GM12878 (cell line): Measurements from ENCODE around the gene CERK. TPM values are rescaled to one million over a fixed set of nuclear protein-coding genes. Genes with fewer than 3 reads are reported as not detected.

Experiments used
- ATAC-seq: fragments of 200-7000 bp; cut with Tn5 transposase; 3 replicates; pipeline ENCODE4 v1.9.1; 2020; ENCODE audit warnings: mild to moderate bottlenecking, moderate library complexity
- BruUV-seq: library from RNA; stranded (reverse); fragments of 400-500 nt; replicated peaks from 2 replicates; lab custom pipeline; 2021; lab: Mats Ljungman, UMichigan
- CTCF ChIA-PET: fragments of 300-600 bp; sonication (Branson Sonifier 250); formaldehyde crosslinking; extraction: SDS; loops from one replicate; lab custom pipeline; 2021; ENCODE audit warnings: inconsistent platforms; lab: Yijun Ruan, JAX
- POLR2A ChIA-PET: fragments of 350-600 bp; formaldehyde crosslinking; extraction: SDS; loops from one replicate; lab custom pipeline; 2021; ENCODE audit warnings: inconsistent platforms; lab: Charles Lee
- RAD21 ChIA-PET: fragments of 300-600 bp; sonication (Branson Sonifier 250); formaldehyde crosslinking; loops from one replicate; lab custom pipeline; 2023; ENCODE audit warnings: antibody characterized with exemption; ENCODE audit not compliant: unreplicated experiment; lab: Charles Lee
- SMC1A ChIA-PET: fragments of 300-600 bp; sonication (Branson Sonifier 250); formaldehyde crosslinking; loops from one replicate; lab custom pipeline; 2023; ENCODE audit not compliant: unreplicated experiment, uncharacterized antibody; lab: Charles Lee
- DNase-seq: peaks from one replicate; pipeline ENCODE4 v3.0.0-alpha.2; 2011; ENCODE audit warnings: low read depth, low spot score
- FAIRE-seq: peaks from 3 replicates; lab custom pipeline; 2011; peaks lifted over from hg19 to GRCh38; lab: Jason Lieb, UNC
- H2AFZ ChIP-seq: 2 replicates; pipeline ENCODE4 v1.6.0; 2011; ENCODE audit warnings: low read depth, low read length, control low read depth; ENCODE audit not compliant: control insufficient read depth
- H3K27ac ChIP-seq: 2 replicates; pipeline ENCODE4 v1.5.1; 2011; ENCODE audit warnings: control low read depth; ENCODE audit not compliant: control insufficient read depth, insufficient read depth
- H3K27me3 ChIP-seq, 2 experiments: replicated peaks in 1 of 2; 2 replicates each; pipeline versions ENCODE4 v1.6.0 to v1.6.1; 2011; ENCODE audit warnings: low read length in 1 of 2; ENCODE audit not compliant: control insufficient read depth in 2 of 2, insufficient read depth in 2 of 2
- H3K36me3 ChIP-seq, 2 experiments: 2 replicates each; pipeline ENCODE4 v1.5.1; 2011; ENCODE audit warnings: low read length in 1 of 2; ENCODE audit not compliant: control insufficient read depth in 2 of 2, insufficient read depth in 2 of 2
- H3K4me1 ChIP-seq: 2 replicates; pipeline ENCODE4 v1.6.1; 2011; ENCODE audit warnings: mild to moderate bottlenecking, low read length, moderate library complexity, mixed read lengths; ENCODE audit not compliant: control insufficient read depth, insufficient read depth
- H3K4me2 ChIP-seq: 2 replicates; pipeline ENCODE4 v1.6.0; 2011; ENCODE audit warnings: control low read depth; ENCODE audit not compliant: control insufficient read depth, insufficient read depth
- H3K4me3 ChIP-seq: fragments of 200-600 bp; sonication (generic); 2 replicates; pipeline ENCODE4 v1.5.1; 2016
- H3K79me2 ChIP-seq: 2 replicates; pipeline ENCODE4 v1.6.0; 2011; ENCODE audit warnings: low read length; ENCODE audit not compliant: control insufficient read depth, insufficient read depth
- H3K9ac ChIP-seq: 2 replicates; pipeline ENCODE4 v1.8.0; 2011; ENCODE audit warnings: low read length, control low read depth, mixed read lengths; ENCODE audit not compliant: control insufficient read depth, insufficient read depth
- H3K9me3 ChIP-seq: replicated peaks from 3 replicates; pipeline ENCODE4 v1.5.1; 2011; ENCODE audit warnings: mild to moderate bottlenecking, low read length; ENCODE audit not compliant: control insufficient read depth, insufficient read depth
- H4K20me1 ChIP-seq: 2 replicates; pipeline ENCODE4 v1.6.0; 2011; ENCODE audit not compliant: control insufficient read depth, insufficient read depth
- CHD4 ChIP-seq: fragments of 200-600 bp; sonication (generic); IDR thresholded peaks from 2 replicates; pipeline ENCODE4 v1.6.1; 2016; ENCODE audit warnings: mild to moderate bottlenecking
- RBBP5 ChIP-seq: fragments of 200-600 bp; sonication (generic); conservative IDR thresholded peaks from 2 replicates; pipeline ENCODE4 v1.6.1; 2016
- WGBS: methylation state at CpG from one replicate; pipeline ENCODE4 v1.1.6; 2016; ENCODE audit warnings: low lambda C conversion rate; ENCODE audit not compliant: insufficient replicate concordance, insufficient coverage; ENCODE audit errors: missing lambda C conversion rate; 5-methylcytosine and 5-hydroxymethylcytosine counted together
- in situ Hi-C: fragments of 300-500 bp; cut with MboI; formaldehyde crosslinking; loops from 9 replicates; pipeline ENCODE4 v1.14.3; 2018; ENCODE audit warnings: mixed read lengths
- intact Hi-C: fragments of 100-400 bp; cut with micrococcal nuclease; formaldehyde crosslinking; loops from one replicate; pipeline ENCODE4 v1.14.2; 2022; ENCODE audit not compliant: unreplicated experiment
- polyA plus RNA-seq, 11 experiments: library from polyadenylated mRNA; depleted of rRNA in 4 of 11; unstranded in 6 of 11; stranded (reverse) in 5 of 11; fragments of >200 nt; fragmentation: Nextera tagmentation in 4 of 11; fragmentation: Illumina TruSeq in 1 of 11; extraction: Ambion mirVana in 4 of 11; extraction: Trizol in 1 of 11; gene quantifications; 1 replicate in 1 of 11; 2 replicates in 10 of 11; pipeline versions ENCODE4 v1.2.1 to v1.2.3, GENCODE V29; 2011 to 2016; ENCODE audit warnings: inconsistent platforms in 2 of 11, missing spikeins in 2 of 11, low read depth in 1 of 11
- total RNA-seq, 4 experiments: library from RNA; depleted of rRNA in 3 of 4; stranded (reverse); fragments of >200 nt in 3 of 4; fragmentation: Illumina TruSeq in 1 of 4; extraction: Trizol in 1 of 4; gene quantifications; 2 replicates each; pipeline versions ENCODE4 v1.2.1 to v1.2.3, GENCODE V29; 2013 to 2021

CERK gene
- total and polyA plus RNA-seq, 10 of the 15 experiments (the other 5 are each of a cell fraction or from before 2014, with no cell fraction given): 4.0 to 41.1 (median 30.2) TPM

DNA sequence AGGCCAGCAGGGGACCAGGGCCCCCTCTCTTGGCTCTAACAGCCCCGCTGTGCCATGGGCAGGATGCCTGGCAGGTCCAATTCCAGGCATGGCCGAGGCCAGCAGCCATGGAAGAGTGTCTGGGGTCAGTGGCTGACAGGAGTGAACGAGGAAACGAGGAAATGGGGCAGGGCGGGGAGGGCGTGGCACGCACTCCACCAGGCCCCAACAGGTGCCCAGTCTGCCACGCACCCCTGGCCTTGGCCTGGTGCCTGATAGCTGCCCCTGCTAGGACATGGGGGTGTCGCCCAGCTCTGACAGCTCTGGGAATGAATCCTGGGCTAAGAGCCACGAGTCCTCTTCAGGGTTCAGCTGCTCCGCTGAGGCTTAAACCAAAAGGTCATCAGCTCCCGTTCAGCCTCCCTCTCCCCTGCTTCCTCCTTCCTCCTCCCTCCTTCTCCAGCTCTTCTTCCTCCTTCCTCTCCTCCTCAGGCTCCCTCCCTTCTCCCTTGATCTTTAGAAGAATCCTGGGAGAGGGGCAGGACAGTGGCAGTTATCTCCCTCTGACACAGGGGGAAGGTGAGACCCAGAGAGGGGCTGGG lies 12.9 kb upstream of the CERK start (continued):
- TF ChIP-seq RBBP5: no peak

DNA sequence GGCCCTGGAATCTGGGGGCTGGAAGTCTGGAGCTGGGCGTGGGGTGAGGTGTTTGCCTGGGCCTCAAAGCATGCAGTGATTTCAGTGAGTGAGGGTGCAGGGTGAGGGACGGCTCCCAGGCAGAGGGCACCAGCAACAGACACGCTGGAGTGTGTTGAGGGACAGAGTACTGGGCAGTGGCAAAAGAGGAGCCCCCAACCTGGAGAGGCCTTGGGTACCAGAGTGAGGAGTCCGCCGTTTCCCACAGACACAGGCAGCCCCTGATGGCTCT lies 12.4 kb upstream of the CERK start:
- ChIA-PET SMC1A (interaction anchor here (1.2 to 1.5 kb wide), 2 partner anchors 52 to 187 kb away, joined by 3 read pairs; no protein-coding TSS in a partner anchor), RAD21 (interaction anchor here (1.0 to 1.2 kb wide), 2 partner anchors 54 to 186 kb away, joined by 3 to 5 read pairs; no protein-coding TSS in a partner anchor), CTCF (interaction anchor here (1.1 to 2.3 kb wide), 4 partner anchors 8 to 53 kb away, joined by 3 to 11 read pairs (median 6); no protein-coding TSS in a partner anchor)
- H3K36me3 ChIP-seq: no peaks in the 10 kb centered on the region
- no peaks in the 10 kb centered on the region for H3K27me3 ChIP-seq
- intact Hi-C loops: no loop called here
- 47% methylated on average over 5 of the region's 5 CpGs for WGBS
- H3K4me2 ChIP-seq: no peak overlapping the region
- no peak overlapping the region for H2AFZ ChIP-seq
- no peak overlapping the region for H3K9ac ChIP-seq
- DNase-seq (no peak), FAIRE-seq (no peak)
- BruUV-seq: no TSS peak
- no peak for TF ChIP-seq CHD4
- TF ChIP-seq, all 136 proteins: peak for 0
- peaks cover 13% of the 10 kb centered on the region for H3K4me1 ChIP-seq
- ATAC-seq: peak; percentile 11; the same call in 1 of the 3 replicates
- H3K79me2 ChIP-seq: no peaks in the 10 kb centered on the region
- H3K27ac ChIP-seq: no peak overlapping the region
- POLR2A ChIA-PET: interaction anchor here (0.5 kb wide), 1 partner anchor 1451 kb away, joined by 3 read pairs; no protein-coding TSS in a partner anchor
- H4K20me1 ChIP-seq: no peaks in the 10 kb centered on the region
- in situ Hi-C loops: loop anchor here (10.0 to 25.0 kb wide), 2 partner anchors 1337 to 1744 kb away; no protein-coding TSS in a partner anchor
- no peak overlapping the region for H3K4me3 ChIP-seq
- no peaks in the 10 kb centered on the region; the same call in 2 of the 3 replicates for H3K9me3 ChIP-seq
